GM12865 (cell line): ENCODE data around the gene FCHSD2.

ENCODE experiments used
- DNase-seq: peaks from one replicate; pipeline ENCODE4 v3.0.0; 2010; ENCODE audit warnings: low read depth
- H3K4me3 ChIP-seq: 2 replicates; pipeline ENCODE4 v1.5.1; 2011; ENCODE audit warnings: mild to moderate bottlenecking, low read depth, low read length, control low read depth
- TF ChIP-seq, protein P1 (sequence below): IDR thresholded peaks from 2 replicates; pipeline ENCODE4 v1.5.1; 2011; ENCODE audit warnings: low read length, control low read depth, low read depth, inconsistent platforms; ENCODE audit not compliant: insufficient read depth; ENCODE audit errors: missing control alignments

Gene FCHSD2

DNA sequence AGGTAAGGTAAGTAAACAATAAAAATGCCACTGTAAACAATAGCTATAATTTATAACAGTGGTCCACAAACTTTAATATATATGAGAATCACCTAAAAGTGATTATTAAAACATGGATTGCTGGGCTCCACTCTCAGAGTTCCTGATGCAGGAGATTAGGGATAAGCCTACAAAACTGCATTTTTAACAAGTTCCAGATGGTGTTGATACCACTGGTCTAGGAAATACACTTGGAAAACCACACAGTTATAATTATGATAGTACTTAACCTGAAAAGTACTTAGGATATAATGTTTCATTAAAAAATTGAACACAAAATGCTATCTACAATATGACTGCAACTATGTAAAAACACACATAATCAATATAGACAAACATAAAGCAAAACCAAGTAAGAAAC is 20.4 kb downstream of the FCHSD2 start:
- H3K4me3 ChIP-seq = no peak overlapping the region
- DNase-seq = no peak
- TF ChIP-seq, protein P1, sequence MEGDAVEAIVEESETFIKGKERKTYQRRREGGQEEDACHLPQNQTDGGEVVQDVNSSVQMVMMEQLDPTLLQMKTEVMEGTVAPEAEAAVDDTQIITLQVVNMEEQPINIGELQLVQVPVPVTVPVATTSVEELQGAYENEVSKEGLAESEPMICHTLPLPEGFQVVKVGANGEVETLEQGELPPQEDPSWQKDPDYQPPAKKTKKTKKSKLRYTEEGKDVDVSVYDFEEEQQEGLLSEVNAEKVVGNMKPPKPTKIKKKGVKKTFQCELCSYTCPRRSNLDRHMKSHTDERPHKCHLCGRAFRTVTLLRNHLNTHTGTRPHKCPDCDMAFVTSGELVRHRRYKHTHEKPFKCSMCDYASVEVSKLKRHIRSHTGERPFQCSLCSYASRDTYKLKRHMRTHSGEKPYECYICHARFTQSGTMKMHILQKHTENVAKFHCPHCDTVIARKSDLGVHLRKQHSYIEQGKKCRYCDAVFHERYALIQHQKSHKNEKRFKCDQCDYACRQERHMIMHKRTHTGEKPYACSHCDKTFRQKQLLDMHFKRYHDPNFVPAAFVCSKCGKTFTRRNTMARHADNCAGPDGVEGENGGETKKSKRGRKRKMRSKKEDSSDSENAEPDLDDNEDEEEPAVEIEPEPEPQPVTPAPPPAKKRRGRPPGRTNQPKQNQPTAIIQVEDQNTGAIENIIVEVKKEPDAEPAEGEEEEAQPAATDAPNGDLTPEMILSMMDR = no peak

DNA sequence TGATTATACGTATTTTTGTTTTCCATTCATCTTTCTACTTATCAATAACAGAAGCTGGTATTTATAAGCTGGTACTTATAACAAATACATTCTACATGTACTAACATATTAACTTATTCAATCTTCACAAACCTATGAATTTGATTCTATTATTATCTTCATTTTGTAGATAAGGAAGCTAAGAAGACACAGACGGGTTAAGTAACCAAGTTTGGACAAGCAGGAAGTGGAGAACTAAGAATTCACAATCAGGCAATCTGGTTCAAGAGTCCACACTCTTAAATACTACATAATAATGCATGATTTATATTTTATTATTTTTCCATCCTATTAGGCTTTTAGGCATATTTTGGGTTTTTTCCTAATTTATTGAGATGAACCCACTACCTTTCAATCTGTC is 25.0 kb downstream of the FCHSD2 start:
- no peak overlapping the region for H3K4me3 ChIP-seq
- TF ChIP-seq, protein P1 = no peak
- DNase-seq = no peak

- DNase-seq = no peak
- H3K4me3 ChIP-seq = no peak overlapping the region
- TF ChIP-seq, protein P1 = no peak
These were observed 25.5 kb downstream of the FCHSD2 start for GRCh38 chr11:73116636-73117035.

DNA sequence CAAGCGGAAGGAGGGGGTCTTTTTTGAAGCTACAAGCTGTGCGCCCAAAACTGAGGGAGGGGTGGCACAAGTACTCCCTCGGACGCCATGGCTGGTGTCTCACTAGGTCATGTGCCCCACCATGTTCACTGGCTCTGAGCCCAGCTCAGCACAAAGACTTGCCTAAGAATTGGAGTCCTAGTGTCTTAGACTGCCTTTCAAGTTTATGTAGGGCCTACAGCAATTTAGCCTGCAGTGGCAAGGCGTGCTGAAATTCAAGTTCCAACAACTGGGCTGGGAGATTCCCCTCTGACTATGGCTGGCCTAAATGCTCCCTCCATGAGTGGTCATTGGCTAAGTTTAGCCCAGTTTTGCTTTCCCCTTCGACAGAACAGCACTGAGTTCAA is 27.3 kb downstream of the FCHSD2 start:
- DNase-seq = no peak
- H3K4me3 ChIP-seq = no peak overlapping the region
- TF ChIP-seq, protein P1 = no peak

DNA sequence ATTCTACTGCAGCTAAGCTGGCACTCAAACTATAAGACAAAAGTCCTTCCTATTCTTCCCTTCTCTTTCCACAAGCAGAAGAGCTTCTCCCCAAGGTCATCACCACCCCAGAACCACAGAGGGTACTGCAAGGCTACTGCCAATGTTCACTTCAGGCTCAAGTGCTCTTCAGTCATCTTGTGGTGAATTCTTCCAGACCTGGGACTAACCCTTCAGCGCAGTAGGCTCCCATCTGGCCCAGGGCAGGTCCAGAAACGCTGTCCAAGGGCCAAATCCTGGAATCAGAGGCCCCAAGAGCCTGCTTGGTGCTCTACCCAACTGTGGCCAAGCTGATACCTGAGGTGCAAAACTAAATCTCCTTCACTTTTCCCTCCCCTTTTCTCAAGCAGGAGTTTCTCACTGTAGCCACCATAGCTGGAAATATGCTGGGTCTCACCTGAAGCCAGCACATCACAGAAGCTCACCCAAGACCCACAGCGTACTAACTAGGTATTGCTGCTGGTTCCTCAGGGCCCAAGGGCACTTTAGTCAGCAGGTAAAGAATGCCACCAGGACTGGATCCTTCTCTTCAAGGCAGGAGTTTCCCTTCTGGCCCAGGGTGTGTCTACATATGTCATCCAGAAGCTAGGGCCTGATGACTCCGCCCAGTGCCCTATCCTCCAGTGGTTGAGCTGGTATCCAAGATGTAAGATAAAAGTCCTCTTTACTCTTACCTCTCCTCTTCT is 27.8 kb downstream of the FCHSD2 start:
- no peak overlapping the region for H3K4me3 ChIP-seq
- no peak for DNase-seq
- TF ChIP-seq, protein P1 = no peak

- no peak overlapping the region for H3K4me3 ChIP-seq
- DNase-seq = no peak
- TF ChIP-seq, protein P1 = no peak
These were observed 28.7 kb downstream of the FCHSD2 start for GRCh38 chr11:73113426-73113825.

DNA sequence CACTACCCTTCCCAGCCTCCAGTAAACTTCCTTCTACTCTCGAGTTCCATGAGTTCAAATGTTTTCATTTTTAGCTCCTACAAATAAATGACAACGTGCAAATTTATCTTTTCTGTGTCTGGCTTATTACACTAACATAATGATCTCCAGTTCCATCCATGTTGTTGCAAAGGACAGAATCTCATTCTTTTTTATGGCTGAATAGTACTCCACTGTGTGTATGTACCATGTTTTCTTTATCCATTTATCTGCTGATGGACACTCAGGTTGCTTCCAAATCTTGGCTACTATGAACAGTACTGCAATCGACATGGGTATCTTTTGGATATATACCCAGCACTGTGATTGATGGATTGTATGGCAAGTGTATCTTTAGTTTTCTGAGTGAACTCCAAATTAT is 34.5 kb downstream of the FCHSD2 start:
- no peak for DNase-seq
- H3K4me3 ChIP-seq = no peak overlapping the region
- TF ChIP-seq, protein P1 = no peak
